ENCODE results near the gene TTC9B.

The TTC9B gene

GRCh38 chr19:40247735-40248262 lies 29.6 kb upstream of the TTC9B start:
- no peak for DNase-seq (ENCODE audit: low read depth)

DNA sequence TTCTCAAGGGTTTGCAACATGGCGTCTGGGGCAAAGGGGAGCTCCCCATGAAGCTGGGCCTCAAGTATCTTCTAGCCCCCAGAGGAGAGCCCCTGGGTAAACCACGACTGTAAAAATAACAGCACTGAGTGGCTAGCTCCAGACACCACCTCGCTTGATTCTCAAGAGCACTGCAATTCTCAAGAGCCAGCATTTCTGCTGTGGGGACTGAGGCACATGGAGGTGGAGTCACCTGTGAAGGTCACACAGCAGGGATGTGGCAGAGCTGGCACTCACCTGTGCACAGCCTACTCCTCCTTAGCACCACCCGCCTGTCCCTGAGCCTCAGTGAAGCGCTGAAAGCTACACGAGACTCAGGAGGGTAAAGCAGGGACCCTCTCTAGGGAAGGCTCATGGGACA lies 29.0 kb upstream of the TTC9B start:
- no peak for DNase-seq (ENCODE audit: low read depth)

GRCh38 chr19:40246292-40247073 lies 28.3 kb upstream of the TTC9B start:
- no peak for DNase-seq (ENCODE audit: low read depth)

- DNase-seq (ENCODE audit: low read depth), result no peak
Observed at GRCh38 chr19:40245506-40246128, 27.4 kb upstream of the TTC9B start.

DNA sequence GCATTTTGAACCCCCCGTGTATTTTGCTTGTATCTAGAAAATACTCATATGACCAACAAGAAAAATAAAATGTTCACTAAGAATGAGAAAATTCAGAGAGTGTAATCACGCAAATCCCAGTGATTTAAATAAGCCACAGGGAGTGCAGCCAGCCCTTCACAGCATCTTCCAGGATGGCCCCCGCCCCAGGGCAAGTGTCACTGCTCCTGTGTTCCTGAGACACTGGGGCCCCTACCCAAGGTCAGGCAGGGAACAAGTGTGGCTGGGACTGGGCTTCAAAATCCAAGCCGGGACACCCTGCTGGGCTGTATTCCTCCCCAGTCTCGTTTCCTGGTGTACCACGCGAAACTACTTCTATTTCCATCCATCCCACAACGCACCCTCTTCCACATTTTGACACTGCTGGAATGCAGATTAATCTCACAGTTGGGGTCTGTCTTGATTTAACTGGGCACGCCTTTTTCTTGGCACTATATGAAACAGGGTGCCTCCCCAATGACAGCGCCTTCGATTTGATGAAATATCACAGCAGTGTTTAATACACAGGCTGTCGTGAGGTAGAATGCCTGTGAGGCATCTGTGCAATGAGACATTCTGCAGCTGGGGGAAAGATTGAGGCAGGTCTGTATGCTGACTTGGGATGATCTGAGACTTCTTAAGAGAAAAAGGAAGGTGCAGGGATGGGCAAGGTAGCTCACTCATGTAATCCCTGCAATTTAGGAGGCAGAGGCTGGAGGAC lies 26.6 kb upstream of the TTC9B start:
- DNase-seq (ENCODE audit: low read depth), result no peak

DNA sequence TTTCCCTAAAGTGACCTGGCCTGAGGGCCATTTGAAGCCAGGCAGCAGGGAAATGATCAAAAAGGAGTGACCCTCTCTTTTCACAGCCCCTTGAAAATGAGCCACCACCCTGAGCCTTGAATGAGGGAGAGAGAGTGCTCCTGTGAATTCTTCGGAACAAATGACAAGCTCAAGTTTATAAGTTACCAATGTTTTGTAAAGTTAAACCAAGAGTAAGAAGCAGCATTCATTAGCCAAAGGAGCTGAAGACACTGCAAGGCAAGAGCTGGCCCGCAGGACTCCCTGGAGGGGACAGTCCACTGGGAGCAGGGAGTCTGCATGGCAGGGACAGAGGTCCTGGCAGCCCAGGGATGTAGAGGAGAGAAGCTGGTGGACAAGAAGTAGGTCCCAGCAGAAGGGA lies 25.0 kb upstream of the TTC9B start:
- DNase-seq (ENCODE audit: low read depth), result no peak

- no peak for DNase-seq (ENCODE audit: low read depth)
Observed at GRCh38 chr19:40242480-40242879, 24.3 kb upstream of the TTC9B start.

DNA sequence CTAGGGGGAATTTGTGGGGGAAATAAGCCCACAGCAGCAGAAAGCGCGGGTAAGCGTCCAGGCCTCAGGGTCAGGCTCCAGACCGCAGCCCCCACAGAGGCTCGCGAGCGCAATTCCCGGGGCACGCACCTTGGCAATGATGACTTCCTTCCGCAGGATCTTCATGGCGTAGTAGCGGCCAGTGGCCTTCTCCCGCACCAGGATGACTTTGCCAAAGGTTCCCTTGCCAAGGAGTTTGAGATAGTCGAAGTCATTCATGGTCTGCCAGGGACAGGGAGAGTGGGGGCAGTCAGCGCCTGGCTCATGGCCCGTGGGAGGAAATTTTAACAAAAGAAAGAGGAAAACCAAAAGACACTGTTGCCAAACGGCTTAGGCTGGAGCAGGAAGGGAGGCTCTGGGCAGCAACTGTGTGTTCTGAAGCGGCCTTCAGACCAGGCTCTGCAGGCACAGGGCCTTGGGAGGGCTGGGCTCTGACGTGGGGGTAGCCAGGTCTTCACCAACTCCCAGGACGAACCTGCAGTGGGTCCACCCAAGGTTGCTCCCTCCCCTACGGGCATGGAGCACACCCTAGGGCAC lies 23.7 kb upstream of the TTC9B start:
- no peak for DNase-seq (ENCODE audit: low read depth)

GRCh38 chr19:40241125-40241808 lies 23.1 kb upstream of the TTC9B start:
- DNase-seq (ENCODE audit: low read depth), result no peak

DNA sequence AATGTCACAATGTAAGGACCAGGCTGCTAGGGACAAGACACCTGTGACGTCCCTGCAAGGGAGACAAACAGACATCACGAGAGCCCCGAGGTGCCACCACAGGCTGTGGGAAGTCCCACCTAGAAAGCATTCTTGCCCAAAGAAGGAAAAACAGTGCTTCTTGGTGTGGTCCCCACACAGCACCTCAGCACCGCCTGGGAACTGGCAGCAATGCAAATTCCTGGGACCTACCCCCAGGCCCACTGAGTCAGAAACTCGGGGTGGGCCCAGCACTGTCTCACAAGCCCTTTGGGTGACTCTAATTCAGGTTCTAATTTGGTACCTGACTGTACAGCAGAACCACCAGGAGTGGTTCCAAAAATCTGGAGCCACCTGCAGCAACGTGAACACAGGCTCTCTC lies 22.1 kb upstream of the TTC9B start:
- no peak for DNase-seq (ENCODE audit: low read depth)

DNA sequence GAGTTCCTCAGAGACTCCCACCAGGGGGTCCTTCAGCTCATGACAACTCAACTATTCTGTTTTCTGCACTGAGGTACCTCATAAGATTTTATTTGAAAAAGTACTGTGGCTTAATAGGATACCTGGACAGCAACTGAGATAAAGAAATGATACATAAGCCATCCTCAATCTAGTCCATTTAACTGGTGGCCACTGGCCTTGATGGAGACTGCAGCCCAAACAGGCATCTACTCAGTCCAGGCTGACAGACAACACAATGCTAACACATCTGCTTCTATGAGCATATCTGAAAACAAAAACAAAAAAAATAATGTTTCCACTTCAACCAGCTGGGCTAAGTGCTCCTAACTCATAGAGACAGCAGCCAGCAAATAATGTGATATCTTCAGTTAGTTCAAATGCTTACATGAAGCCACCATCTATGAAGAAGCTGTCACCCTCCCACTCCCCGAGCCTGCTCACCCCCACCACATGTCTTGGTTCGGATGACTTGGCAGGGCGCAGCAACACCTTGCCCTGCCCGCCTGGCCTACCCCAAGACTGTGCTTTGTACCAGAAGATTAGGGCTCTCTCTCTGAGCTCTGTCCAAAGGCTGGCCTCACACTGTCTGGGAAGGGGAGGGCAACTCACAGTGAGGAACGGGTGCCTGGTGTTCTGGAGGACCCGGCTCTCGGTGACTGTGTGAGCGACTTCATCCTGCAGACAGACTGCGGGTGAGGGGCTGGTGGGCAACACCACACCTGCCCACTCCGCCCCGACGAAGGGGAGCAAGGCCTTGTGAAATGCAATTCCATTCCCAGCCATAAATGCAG lies 21.4 kb upstream of the TTC9B start:
- no peak for DNase-seq (ENCODE audit: low read depth)

- no peak for DNase-seq (ENCODE audit: low read depth)
Observed at GRCh38 chr19:40238775-40239174, 20.6 kb upstream of the TTC9B start.

DNA sequence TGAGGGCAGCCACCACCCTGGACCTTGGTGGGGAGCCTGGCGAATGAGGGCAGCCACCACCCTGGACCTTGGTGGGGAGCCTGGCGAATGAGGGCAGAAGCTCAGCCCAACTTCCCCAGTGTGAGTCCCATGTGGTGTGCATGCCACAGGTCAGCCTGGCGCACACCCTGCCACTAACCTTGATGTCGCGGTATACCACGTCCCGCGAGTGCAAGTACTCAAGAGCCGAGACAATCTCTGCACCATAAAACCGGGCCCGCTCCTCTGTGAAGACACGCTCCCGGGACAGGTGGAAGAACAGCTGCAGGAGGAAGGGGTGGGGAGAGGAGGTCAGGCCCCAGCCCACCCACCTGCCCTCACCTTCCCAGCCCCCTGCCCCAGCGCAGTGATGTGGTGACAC lies 19.6 kb upstream of the TTC9B start:
- DNase-seq (ENCODE audit: low read depth), result no peak

DNA sequence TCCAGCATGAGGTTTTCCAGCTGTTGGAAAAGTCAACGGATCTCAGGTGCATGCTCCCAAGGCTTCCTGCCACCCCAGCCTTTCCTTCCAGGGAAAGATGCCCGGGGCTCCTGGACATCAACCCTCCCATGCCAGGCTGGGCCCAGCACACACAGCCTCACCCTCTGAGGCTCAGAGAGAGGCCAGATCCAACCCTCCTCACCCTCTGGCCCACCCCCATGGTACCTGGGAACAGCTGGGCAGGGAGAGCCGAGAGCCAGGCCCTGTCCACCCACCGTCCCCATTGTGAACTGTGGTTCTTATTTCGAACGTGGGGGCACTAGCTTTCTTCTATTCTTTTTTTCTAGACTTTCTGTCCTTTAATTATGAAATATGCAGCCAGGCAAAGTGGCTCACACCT lies 18.2 kb upstream of the TTC9B start:
- no peak for DNase-seq (ENCODE audit: low read depth)

DNA sequence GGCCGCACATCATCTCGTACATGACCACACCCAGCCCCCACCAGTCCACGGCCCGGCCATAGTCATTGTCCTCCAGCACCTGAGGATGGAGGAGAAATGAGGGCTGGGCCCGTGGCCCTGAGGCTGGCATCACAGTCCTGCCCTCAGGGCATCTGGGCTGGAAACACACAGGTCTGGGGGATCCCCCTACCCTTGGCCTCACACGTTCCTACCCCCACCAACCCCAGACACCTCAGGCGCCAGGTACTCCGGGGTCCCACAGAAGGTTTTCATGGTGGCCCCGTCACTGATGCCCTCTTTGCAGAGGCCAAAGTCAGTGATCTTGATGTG lies 17.8 kb upstream of the TTC9B start:
- DNase-seq (ENCODE audit: low read depth), result no peak

- no peak for DNase-seq (ENCODE audit: low read depth)
Observed at GRCh38 chr19:40235238-40236025, 17.2 kb upstream of the TTC9B start.

GRCh38 chr19:40234429-40235237 lies 16.4 kb upstream of the TTC9B start:
- DNase-seq (ENCODE audit: low read depth), result no peak

DNA sequence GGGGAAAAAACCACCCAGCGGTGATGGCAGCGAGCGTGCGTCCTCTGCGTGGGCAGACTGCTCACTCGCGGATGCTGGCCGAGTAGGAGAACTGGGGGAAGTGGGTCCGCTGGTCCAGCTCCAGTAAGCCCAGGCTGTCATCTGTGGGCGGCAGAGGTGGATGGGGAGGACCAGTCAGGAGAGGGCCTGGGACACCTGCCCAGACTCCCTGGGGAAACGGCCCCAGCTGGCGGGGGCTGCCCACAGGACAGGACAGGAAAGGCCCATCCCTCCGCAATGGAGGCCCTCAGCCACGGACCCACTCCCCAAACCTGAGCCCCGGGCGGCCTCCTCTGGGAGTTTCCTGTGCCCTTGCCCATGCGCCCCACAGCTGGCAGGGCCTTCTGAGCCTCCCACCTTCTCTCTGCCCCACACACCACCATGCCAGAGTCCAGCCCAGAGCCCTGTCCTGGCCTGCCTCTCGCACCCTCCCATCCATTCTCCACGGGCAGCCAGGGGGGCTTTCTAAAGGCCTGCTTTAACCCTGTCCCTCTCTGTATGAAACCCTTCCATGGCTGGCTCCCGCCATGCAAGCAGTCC lies 15.7 kb upstream of the TTC9B start:
- DNase-seq (ENCODE audit: low read depth), result no peak

All from activated T-cell treated with anti-CD3 and anti-CD28 coated beads for 24 hours (primary cell).